ENCODE data around the gene KLF15.

DNA sequence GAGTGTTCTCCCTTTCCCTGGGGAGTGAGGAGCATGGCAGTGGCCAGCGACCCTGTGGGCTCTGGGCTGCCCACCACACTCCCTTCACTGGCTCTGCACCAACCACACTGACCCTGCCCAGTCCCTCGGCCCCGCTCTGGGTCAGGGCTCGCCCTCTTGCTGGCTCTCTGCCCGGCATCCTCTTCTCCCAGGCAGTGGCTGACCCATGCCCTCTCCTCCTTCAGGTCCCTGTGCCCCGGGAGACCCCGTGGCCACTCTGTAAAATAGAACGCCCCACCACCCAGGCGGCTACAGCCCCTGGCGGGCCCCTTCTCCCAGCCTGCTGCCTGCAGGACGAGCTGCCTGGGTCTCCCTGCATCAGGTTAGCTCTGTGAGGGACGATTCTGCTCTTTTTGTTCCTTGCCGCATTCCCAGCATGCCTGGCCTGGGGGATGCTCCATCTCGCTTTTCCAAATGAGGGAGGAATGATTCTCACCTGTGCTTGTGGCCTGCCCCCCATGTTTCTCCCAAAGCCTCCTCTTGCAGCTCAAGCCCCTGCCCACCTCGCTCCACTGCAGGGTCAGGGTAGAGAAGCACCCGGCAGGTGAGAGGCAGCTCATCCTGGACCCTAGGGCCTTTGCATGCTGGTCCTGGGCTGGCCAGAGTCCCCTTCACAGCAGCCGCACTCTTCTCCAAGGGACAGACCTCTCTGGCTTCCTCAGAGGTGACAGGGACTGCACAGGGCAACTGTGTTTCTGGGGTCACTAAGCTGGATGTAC, 23.0 kb upstream of the KLF15 start:
- TF ChIP-seq, protein P1, sequence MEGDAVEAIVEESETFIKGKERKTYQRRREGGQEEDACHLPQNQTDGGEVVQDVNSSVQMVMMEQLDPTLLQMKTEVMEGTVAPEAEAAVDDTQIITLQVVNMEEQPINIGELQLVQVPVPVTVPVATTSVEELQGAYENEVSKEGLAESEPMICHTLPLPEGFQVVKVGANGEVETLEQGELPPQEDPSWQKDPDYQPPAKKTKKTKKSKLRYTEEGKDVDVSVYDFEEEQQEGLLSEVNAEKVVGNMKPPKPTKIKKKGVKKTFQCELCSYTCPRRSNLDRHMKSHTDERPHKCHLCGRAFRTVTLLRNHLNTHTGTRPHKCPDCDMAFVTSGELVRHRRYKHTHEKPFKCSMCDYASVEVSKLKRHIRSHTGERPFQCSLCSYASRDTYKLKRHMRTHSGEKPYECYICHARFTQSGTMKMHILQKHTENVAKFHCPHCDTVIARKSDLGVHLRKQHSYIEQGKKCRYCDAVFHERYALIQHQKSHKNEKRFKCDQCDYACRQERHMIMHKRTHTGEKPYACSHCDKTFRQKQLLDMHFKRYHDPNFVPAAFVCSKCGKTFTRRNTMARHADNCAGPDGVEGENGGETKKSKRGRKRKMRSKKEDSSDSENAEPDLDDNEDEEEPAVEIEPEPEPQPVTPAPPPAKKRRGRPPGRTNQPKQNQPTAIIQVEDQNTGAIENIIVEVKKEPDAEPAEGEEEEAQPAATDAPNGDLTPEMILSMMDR (optimal IDR thresholded peaks at IDR 0.05 in 1 of 3, IDR thresholded peaks at IDR 0.05 in 1 of 3, conservative IDR thresholded peaks at IDR 0.05 in 1 of 3; ENCODE audit: extremely low read depth in 1 of 3, insufficient read depth in 2 of 3, low read length in 3 of 3) = no peak
- TF ChIP-seq EZH2 (IDR thresholded peaks at IDR 0.05; ENCODE audit: low read length) = no peak
